Ovary (tissue), 9 donors: ENCODE measurements around the gene EOLA1. TPM values are rescaled to one million over a fixed set of nuclear protein-coding genes. Genes with fewer than 3 reads are reported as not detected.
"Not testable (repeated sequence)": the region's sequence is repeated elsewhere in the genome, so short reads cannot be mapped to it uniquely, and the experiment has no call there.

Experiments used
- DNase-seq, 5 donors: peaks; one replicate each; pipeline ENCODE4 v3.0.0-alpha.2; 2019 to 2020
- H3K27ac ChIP-seq, 2 donors: fragments of 200-600 bp; one replicate each; pipeline versions ENCODE4 v1.5.1 to v1.8.0; 2019 to 2022
- H3K27me3 ChIP-seq: fragments of 200-600 bp; one replicate; pipeline ENCODE4 v1.8.0; 2022
- H3K36me3 ChIP-seq: fragments of 200-600 bp; sonication (generic); one replicate; pipeline ENCODE4 v1.5.1; 2019
- H3K4me1 ChIP-seq: one replicate; pipeline ENCODE4 v1.8.1; 2013; ENCODE audit warnings: mild to moderate bottlenecking, moderate library complexity; ENCODE audit not compliant: insufficient read depth
- H3K4me3 ChIP-seq: fragments of 200-600 bp; sonication (generic); one replicate; pipeline ENCODE4 v1.5.1; 2017
- H3K9me3 ChIP-seq, 2 donors: fragments of 200-600 bp in 1 of 2; sonication (generic) in 1 of 2; one replicate each; pipeline versions ENCODE4 v1.5.1 to v1.8.1; 2013 to 2019; ENCODE audit warnings: mild to moderate bottlenecking in 1 of 2, moderate library complexity in 1 of 2
- EP300 ChIP-seq: sonication (generic); formaldehyde crosslinking; IDR thresholded peaks from one replicate; pipeline ENCODE4 v1.6.1; 2017; ENCODE audit warnings: antibody characterized with exemption
- POLR2A ChIP-seq: fragments of 450-650 bp; IDR thresholded peaks from one replicate; pipeline ENCODE4 v1.6.1; 2017; ENCODE audit warnings: antibody characterized with exemption, mild to moderate bottlenecking, moderate library complexity
- WGBS, 3 donors: extraction: QIAGEN DNeasy Blood & Tissue Kit in 1 of 3; methylation state at CpG; one replicate each; pipeline versions ENCODE4 v1.1.5 to v1.1.7; 2013 to 2017; 5-methylcytosine and 5-hydroxymethylcytosine counted together
- intact Hi-C, 4 donors: fragments of 100-400 bp; cut with DNase I; formaldehyde crosslinking; loops; one replicate each; pipeline versions ENCODE4 v1.11.0 to v1.15.1; 2022 to 2023
- polyA plus RNA-seq, 2 donors: library from polyadenylated mRNA; stranded (reverse); fragments of 200-250 nt in 1 of 2; fragments of 350-450 nt in 1 of 2; fragmentation: Illumina TruSeq in 1 of 2; extraction: RNeasy Lipid Tissue Mini Kit (QIAGEN cat#74804) in 1 of 2; gene quantifications; one replicate each; pipeline ENCODE4 v1.2.3, GENCODE V29; 2013 to 2014
- total RNA-seq, 7 donors: library from RNA; depleted of rRNA in 2 of 7; stranded (reverse); fragments of >200 nt in 2 of 7; fragmentation: NEBNext Ultra II Directional in 3 of 7; extraction: Animal tissue kit (Norgen Biotek cat#: 25700) in 3 of 7; gene quantifications; one replicate each; pipeline versions ENCODE4 v1.1.0 to v1.2.4, GENCODE V29; 2016 to 2023
- TF ChIP-seq, protein P1 (sequence below), 3 donors: fragments of 450-650 bp in 2 of 3; fragments of 200-600 bp in 1 of 3; IDR thresholded peaks; one replicate each; pipeline versions ENCODE4 v1.5.1 to v1.8.0; 2016 to 2022; ENCODE audit warnings: antibody characterized with exemption in 3 of 3, mild to moderate bottlenecking in 1 of 3
- donor health status: DM: no; HTN: no; CAD: no; lungs with moderate emphysema.
- donor health status: DM: no; HTN: no; CAD: no.
- donor health status: Bipolar disorder and iron deficiency.
- donor health status: DM: yes; HTN: yes; CAD: no.
- donor health status: DM: no; HTN: no; CAD: no.
- donor health status: DM: yes; HTN: yes; CAD: no.

The EOLA1 gene
- total and polyA plus RNA-seq, 9 donors, result 8.7 to 27.5 (median 17.5) TPM

DNA sequence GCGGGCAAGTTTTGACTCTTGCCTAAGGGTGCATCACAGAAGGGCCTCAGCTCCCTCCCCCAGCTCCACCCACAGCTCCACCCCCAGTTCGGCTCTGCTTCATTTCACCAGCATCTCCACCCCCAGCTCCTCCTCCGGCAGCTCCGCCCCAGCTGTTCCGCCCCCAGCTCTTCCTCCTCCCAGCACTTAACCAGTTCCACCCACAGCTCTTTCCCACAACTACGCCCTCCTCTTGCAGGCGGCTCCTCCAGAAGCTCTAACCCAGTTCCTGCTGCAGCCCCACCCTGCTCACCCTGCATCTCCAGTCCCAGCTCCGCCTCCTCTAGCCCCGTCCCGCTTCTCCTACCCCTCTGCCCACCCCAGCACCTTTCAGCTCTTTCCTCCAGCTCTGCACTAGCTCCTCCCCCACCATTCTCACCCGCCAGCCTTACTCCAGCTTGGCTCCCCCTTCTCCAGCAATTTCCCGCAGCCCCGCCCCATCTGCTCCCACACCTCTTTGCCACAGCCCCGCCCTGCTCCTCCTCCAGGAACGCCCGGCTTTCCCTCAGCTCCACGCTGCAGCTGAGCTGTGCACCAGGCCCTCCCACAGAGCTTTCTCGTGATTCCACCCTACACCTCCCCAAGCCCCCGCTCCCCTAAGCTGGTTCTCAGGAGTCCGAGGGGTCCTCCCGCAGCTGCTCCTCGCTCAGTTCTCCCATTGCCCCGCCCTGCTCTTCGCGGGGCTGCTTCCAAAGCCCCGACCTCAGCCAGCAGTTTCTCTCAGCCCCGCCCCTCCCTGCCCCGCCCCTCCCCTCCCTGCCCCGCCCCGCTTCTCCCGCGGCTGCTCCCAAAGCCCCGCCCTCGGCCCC is 1.3 kb upstream of the EOLA1 start:
- peaks cover 3% of the 10 kb centered on the region for H3K4me1 ChIP-seq
- 30 to 41% (median 38%) methylated on average over 34 of the region's 34 CpGs for WGBS, 3 donors
- H3K27ac ChIP-seq, result peak overlapping the region in 1 of 2 donors; percentile 38
- TF ChIP-seq, protein P1, sequence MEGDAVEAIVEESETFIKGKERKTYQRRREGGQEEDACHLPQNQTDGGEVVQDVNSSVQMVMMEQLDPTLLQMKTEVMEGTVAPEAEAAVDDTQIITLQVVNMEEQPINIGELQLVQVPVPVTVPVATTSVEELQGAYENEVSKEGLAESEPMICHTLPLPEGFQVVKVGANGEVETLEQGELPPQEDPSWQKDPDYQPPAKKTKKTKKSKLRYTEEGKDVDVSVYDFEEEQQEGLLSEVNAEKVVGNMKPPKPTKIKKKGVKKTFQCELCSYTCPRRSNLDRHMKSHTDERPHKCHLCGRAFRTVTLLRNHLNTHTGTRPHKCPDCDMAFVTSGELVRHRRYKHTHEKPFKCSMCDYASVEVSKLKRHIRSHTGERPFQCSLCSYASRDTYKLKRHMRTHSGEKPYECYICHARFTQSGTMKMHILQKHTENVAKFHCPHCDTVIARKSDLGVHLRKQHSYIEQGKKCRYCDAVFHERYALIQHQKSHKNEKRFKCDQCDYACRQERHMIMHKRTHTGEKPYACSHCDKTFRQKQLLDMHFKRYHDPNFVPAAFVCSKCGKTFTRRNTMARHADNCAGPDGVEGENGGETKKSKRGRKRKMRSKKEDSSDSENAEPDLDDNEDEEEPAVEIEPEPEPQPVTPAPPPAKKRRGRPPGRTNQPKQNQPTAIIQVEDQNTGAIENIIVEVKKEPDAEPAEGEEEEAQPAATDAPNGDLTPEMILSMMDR (IDR thresholded peaks at IDR 0.05), result no peak
- TF ChIP-seq POLR2A, result no peak
- TF ChIP-seq EP300, result no peak
- H3K36me3 ChIP-seq, result no peaks in the 10 kb centered on the region
- no peaks in the 10 kb centered on the region for H3K27me3 ChIP-seq
- DNase-seq, result peak; percentile 86 to 90 (median 88)
- H3K4me3 ChIP-seq, result peak overlapping the region; percentile 47
- intact Hi-C loops, result no loop called here
- no peaks in the 10 kb centered on the region for H3K9me3 ChIP-seq

DNA sequence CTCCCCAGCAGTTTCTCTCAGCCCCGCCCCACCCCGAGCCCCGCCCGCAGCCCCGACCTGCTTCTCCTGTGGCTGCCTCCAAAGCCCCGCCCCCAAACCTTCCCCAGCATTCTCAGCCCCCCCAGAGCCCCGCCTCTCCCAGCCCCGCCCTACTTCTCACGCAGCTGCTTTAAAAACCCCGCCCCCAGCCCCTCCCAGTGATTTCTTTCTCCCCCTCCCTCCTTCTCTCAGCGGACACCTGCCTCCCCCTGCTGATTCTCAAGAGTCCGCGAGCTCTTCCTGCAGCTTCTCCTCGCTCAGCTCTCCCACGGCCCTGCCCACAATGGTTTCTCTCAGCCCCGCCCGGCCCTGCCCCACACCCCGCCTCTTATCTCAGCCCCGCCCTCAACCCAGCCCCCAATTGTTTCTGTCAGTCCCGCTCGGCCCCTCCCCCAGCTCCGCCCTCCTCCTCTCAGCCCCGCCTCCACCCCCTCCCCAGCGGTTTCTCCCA is 636 bp upstream of the EOLA1 start:
- Histone ChIP-seq H3K4me3 (peak overlapping the region; percentile 56), H3K27me3 (no peaks in the 10 kb centered on the region), H3K4me1 (peaks cover 3% of the 10 kb centered on the region), H3K36me3 (no peaks in the 10 kb centered on the region), H3K27ac (peak overlapping the region; percentile 47 to 86), H3K9me3 (no peaks in the 10 kb centered on the region)
- TF ChIP-seq POLR2A, result no peak
- no peak for TF ChIP-seq EP300
- TF ChIP-seq, protein P1 (IDR thresholded peaks at IDR 0.05), result no peak
- WGBS, 3 donors, result 36 to 49% (median 40%) methylated on average over 20 to 24 of the region's 24 CpGs
- DNase-seq, result peak; percentile 89 to 94 (median 93)
- intact Hi-C loops, result no loop called here

DNA sequence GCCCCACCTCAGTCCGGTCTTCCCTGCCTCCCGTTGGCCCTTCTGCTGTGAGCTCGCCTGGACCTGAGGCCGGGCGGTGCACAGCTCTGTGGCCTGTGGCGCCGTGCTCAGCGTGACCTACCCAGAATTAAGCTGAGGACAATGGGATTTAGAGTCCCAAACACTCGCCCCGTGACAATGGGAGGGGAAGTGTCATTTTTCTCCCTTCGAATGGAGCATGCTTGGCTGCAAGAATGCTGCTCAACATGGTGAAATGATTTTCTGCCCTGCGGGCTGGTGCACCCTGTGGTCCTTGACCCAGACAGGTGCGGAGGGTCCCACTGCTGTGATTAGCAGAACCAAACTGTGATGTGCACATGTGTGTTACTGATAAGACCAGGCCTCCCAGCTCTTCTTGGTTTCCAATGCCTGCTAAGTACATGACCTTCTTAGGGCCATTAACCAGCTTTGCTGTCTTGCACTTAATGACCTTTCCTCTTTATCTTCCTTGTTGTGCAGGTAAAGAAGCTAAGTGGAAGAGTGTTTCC is 772 bp downstream of the EOLA1 start:
- DNase-seq, result no peak
- Histone ChIP-seq H3K27ac (peak overlapping the region; percentile 44 to 86), H3K4me1 (peaks cover 3% of the 10 kb centered on the region), H3K36me3 (no peaks in the 10 kb centered on the region), H3K4me3 (peak overlapping the region; percentile 56), H3K27me3 (no peaks in the 10 kb centered on the region), H3K9me3 (no peaks in the 10 kb centered on the region)
- TF ChIP-seq, protein P1 (IDR thresholded peaks at IDR 0.05), result no peak
- TF ChIP-seq POLR2A (no peak), EP300 (no peak)
- intact Hi-C loops, result no loop called here
- 42 to 56% (median 49%) methylated on average over 13 of the region's 13 CpGs for WGBS, 3 donors

DNA sequence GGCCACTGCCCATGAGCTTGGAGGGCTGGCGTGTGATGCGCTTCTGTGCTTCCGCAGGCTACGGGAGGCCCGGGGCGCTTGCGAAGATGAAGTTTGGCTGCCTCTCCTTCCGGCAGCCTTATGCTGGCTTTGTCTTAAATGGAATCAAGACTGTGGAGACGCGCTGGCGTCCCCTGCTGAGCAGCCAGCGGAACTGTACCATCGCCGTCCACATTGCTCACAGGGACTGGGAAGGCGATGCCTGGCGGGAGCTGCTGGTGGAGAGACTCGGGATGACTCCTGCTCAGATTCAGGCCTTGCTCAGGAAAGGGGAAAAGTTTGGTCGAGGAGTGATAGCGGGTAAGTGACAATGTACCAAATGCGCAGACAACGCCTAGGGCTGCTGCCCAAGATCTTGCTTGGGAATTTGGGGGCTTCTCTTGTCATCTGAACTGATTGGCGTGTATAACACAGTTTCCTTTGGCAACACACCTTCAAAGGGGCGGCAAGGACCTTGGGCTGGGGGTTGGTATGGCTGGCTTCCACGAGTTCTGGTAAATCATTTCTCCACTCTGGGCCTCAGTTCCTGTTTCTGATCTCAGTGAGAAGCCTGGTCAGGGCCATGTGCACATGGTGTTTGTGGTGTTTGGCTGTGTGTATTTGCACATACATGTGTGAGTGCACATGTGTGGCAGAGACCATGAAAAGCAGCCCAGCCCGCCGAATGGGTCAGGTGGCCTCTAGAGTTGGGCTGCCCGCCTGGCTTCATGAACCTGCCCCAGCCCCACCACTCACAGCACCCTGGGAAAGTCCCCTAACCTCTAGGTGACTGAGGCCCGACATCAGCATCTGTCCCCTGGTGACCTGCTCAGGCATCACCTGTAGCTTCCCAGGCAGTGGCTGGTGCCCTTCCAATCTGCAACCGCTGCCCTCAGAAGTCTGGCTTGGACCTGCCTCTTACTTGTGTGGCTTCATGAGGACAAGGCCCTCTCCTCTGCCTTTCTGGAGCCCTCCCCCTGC is 5.0 kb downstream of the EOLA1 start:
- H3K4me3 ChIP-seq, H3K27ac ChIP-seq, H3K36me3 ChIP-seq, H3K4me1 ChIP-seq, DNase-seq, intact Hi-C loops, H3K27me3 ChIP-seq, H3K9me3 ChIP-seq: not testable (repeated sequence)
- 66 to 73% (median 67%) methylated on average over 20 to 24 of the region's 29 CpGs for WGBS, 3 donors

DNA sequence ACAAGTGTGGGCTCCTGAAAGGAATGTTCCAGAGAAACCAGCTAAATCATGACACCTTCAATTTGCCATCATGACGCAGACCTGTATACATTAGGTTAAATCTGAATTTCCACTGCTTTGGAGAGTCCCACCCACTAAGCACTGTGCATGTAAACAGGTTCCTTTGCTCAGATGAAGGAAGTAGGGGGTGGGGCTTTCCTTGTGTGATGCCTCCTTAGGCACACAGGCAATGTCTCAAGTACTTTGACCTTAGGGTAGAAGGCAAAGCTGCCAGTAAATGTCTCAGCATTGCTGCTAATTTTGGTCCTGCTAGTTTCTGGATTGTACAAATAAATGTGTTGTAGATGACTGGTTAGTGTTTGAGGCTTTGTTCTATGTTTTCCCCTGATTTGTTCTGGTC is 6.2 kb downstream of the EOLA1 start:
- H3K27me3 ChIP-seq, H3K9me3 ChIP-seq, intact Hi-C loops, H3K27ac ChIP-seq, H3K36me3 ChIP-seq, DNase-seq, H3K4me3 ChIP-seq, H3K4me1 ChIP-seq: not testable (repeated sequence)
- 78 to 88% (median 88%) methylated on average over 1 of the region's 1 CpG for WGBS, 3 donors

DNA sequence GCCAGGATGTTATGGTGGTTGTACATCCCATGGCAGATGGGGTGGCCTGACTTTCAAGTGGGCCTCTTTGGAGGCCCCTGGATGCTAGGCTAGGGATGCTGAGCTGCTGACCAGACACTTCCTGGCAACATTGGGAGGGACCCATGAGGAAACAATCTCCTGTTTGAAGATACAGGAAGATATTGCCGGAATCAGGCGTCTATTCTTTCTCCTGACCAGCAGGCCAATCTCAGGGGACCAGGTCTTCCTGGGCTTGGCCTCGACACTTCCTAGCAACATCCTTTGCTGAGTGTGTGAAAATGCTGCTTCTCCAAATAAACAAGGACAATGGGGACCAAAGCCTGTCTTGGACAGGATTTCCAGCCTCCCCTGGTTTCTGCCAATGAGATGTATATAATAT is 7.0 kb downstream of the EOLA1 start:
- H3K4me1 ChIP-seq, H3K36me3 ChIP-seq, H3K9me3 ChIP-seq, intact Hi-C loops, H3K27ac ChIP-seq, H3K27me3 ChIP-seq, DNase-seq, H3K4me3 ChIP-seq: not testable (repeated sequence)
- 23 to 60% methylated on average over 1 of the region's 3 CpGs; no CpG with 5 or more reads in 1 of the 3 donors for WGBS, 3 donors

DNA sequence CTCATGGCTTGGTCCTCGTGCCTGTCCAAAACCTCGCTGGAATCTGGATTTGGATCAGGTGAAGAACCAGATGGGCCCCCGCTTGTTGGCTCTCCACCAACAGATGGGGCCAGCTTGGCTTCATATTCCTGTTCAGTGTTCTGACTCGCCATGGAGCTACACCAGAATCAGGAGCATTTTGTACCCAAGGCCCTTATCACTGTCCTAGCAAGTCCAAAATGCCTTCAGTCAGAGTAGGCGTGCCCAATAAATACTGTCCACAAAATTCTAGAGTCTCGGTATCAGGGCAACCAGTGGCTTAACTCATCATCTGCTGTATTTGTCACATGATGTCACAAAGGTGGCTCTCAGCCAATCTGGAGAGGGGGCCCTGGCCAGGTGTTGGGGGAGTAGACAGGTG is 8.9 kb downstream of the EOLA1 start, which contains the start of gene HSFX3:
Gene HSFX3, minus strand, starts transcription at position 224 of the 400 bp plus-strand sequence. Its CDS starts 72 bp downstream, at position 152.
- intact Hi-C loops, result not testable (repeated sequence)
- WGBS, 3 donors, result 77% methylated on average over 1 of the region's 6 CpGs; no CpG with 5 or more reads in 2 of the 3 donors

More for the DNA sequence above, 8.9 kb downstream of the EOLA1 start, which contains the start of gene HSFX3:
- not testable (repeated sequence) for H3K27me3 ChIP-seq, H3K4me3 ChIP-seq, DNase-seq, H3K36me3 ChIP-seq, H3K27ac ChIP-seq, H3K4me1 ChIP-seq, H3K9me3 ChIP-seq
